H9 (cell line): Measurements from ENCODE around the gene TREML1. TPM values are rescaled to one million over a fixed set of nuclear protein-coding genes. Genes with fewer than 3 reads are reported as not detected.

ENCODE experiments used
- DNase-seq: peaks from one replicate; pipeline ENCODE4 v3.0.0-alpha.2; 2017
- H2AFZ ChIP-seq: one replicate; pipeline ENCODE4 v1.6.1; 2013; ENCODE audit warnings: mild to moderate bottlenecking, low read length, control low read depth, moderate library complexity
- H2AK5ac ChIP-seq: 2 replicates; pipeline ENCODE4 v1.6.1; 2013; ENCODE audit warnings: low read length, control low read depth, mixed read lengths; ENCODE audit not compliant: insufficient read length
- H2BK120ac ChIP-seq: one replicate; pipeline ENCODE4 v1.6.1; 2013; ENCODE audit warnings: low read depth, mild to moderate bottlenecking, low read length, control low read depth, inconsistent platforms; ENCODE audit not compliant: poor library complexity, severe bottlenecking
- H2BK12ac ChIP-seq: 2 replicates; pipeline ENCODE4 v1.6.1; 2013; ENCODE audit warnings: low read length, control low read depth, mixed read lengths, low read depth; ENCODE audit not compliant: insufficient read length
- H2BK15ac ChIP-seq: 2 replicates; pipeline ENCODE4 v1.6.1; 2013; ENCODE audit warnings: low read depth, low read length, control low read depth
- H2BK20ac ChIP-seq: one replicate; pipeline ENCODE4 v1.6.1; 2013; ENCODE audit warnings: low read depth, mild to moderate bottlenecking, low read length, control low read depth, inconsistent platforms; ENCODE audit not compliant: poor library complexity, severe bottlenecking
- H2BK5ac ChIP-seq: 2 replicates; pipeline ENCODE4 v1.6.1; 2013; ENCODE audit warnings: low read length, control low read depth, mixed read lengths; ENCODE audit not compliant: insufficient read length
- H3K14ac ChIP-seq: 2 replicates; pipeline ENCODE4 v1.6.1; 2013; ENCODE audit warnings: low read length, control low read depth; ENCODE audit not compliant: insufficient read depth
- H3K18ac ChIP-seq: 2 replicates; pipeline ENCODE4 v1.6.1; 2013; ENCODE audit warnings: low read depth, mild to moderate bottlenecking, mixed read lengths, low read length, control low read depth; ENCODE audit not compliant: insufficient read length
- H3K23ac ChIP-seq: 2 replicates; pipeline ENCODE4 v1.6.1; 2013; ENCODE audit warnings: low read length, control low read depth, mixed read lengths, low read depth; ENCODE audit not compliant: insufficient read length
- H3K23me2 ChIP-seq: 2 replicates; pipeline ENCODE4 v1.6.1; 2013; ENCODE audit warnings: low read depth, mild to moderate bottlenecking, mixed read lengths, low read length, control low read depth; ENCODE audit not compliant: insufficient read length, poor library complexity, severe bottlenecking
- H3K27ac ChIP-seq: 2 replicates; pipeline ENCODE4 v1.5.1; 2013; ENCODE audit warnings: low read length, control low read depth, mixed read lengths, low read depth; ENCODE audit not compliant: insufficient read length
- H3K27me3 ChIP-seq: 2 replicates; pipeline ENCODE4 v1.6.1; 2013; ENCODE audit warnings: low read length, control low read depth, inconsistent platforms; ENCODE audit not compliant: insufficient read depth
- H3K4ac ChIP-seq: 2 replicates; pipeline ENCODE4 v1.6.1; 2013; ENCODE audit warnings: low read depth, mild to moderate bottlenecking, control low read depth, inconsistent platforms, low read length, moderate library complexity
- H3K4me1 ChIP-seq: 2 replicates; pipeline ENCODE4 v1.6.1; 2013; ENCODE audit warnings: low read length, control low read depth, inconsistent platforms; ENCODE audit not compliant: insufficient read depth
- H3K4me2 ChIP-seq: 2 replicates; pipeline ENCODE4 v1.6.1; 2013; ENCODE audit warnings: low read length, control low read depth, mixed read lengths; ENCODE audit not compliant: insufficient read length, insufficient read depth
- H3K56ac ChIP-seq: 2 replicates; pipeline ENCODE4 v1.6.1; 2013; ENCODE audit warnings: low read depth, mild to moderate bottlenecking, mixed read lengths, low read length, control low read depth; ENCODE audit not compliant: insufficient read length
- H3K79me1 ChIP-seq: 2 replicates; pipeline ENCODE4 v1.6.1; 2013; ENCODE audit warnings: low read depth, mild to moderate bottlenecking, moderate library complexity, low read length, control low read depth, inconsistent platforms; ENCODE audit not compliant: insufficient read depth, poor library complexity, severe bottlenecking
- H3K79me2 ChIP-seq: 2 replicates; pipeline ENCODE4 v1.6.1; 2013; ENCODE audit warnings: low read length, control low read depth, inconsistent platforms; ENCODE audit not compliant: insufficient read depth
- H3K9ac ChIP-seq: 2 replicates; pipeline ENCODE4 v1.6.1; 2013; ENCODE audit warnings: low read length, control low read depth, mixed read lengths; ENCODE audit not compliant: insufficient read length; ENCODE audit errors: extremely low read depth
- H3K9me3 ChIP-seq: one replicate; pipeline ENCODE4 v1.6.1; 2013; ENCODE audit warnings: low read depth, low read length, inconsistent platforms; ENCODE audit not compliant: control insufficient read depth
- H3T11ph ChIP-seq: one replicate; pipeline ENCODE4 v1.6.1; 2013; ENCODE audit warnings: mild to moderate bottlenecking, low read length, control low read depth, inconsistent platforms
- H4K20me1 ChIP-seq: one replicate; pipeline ENCODE4 v1.6.1; 2013; ENCODE audit not compliant: control insufficient read depth, insufficient read length, insufficient read depth
- H4K5ac ChIP-seq: 2 replicates; pipeline ENCODE4 v1.6.1; 2013; ENCODE audit warnings: low read depth, mild to moderate bottlenecking, mixed read lengths, low read length, control low read depth; ENCODE audit not compliant: insufficient read length
- H4K8ac ChIP-seq: replicated peaks from 2 replicates; pipeline ENCODE4 v1.6.1; 2013; ENCODE audit warnings: low read length, control low read depth, mixed read lengths, low read depth; ENCODE audit not compliant: insufficient read length
- H4K91ac ChIP-seq: 2 replicates; pipeline ENCODE4 v1.6.1; 2013; ENCODE audit warnings: low read depth, mild to moderate bottlenecking, moderate library complexity, mixed read lengths, low read length, control low read depth; ENCODE audit not compliant: insufficient read length
- H3K27ac Mint-ChIP-seq, 3 experiments: 2 replicates in 2 of 3; 3 replicates in 1 of 3; pipeline ENCODE4 v1.8.0; 2020 to 2021; ENCODE audit warnings: mixed read lengths in 3 of 3, mild to moderate bottlenecking in 1 of 3, moderate library complexity in 1 of 3
- H3K27me3 Mint-ChIP-seq: 2 replicates; pipeline ENCODE4 v1.8.0; 2021; ENCODE audit warnings: low read depth, mild to moderate bottlenecking, moderate library complexity, mixed read lengths
- H3K36me3 Mint-ChIP-seq, 3 experiments: 2 replicates in 2 of 3; 3 replicates in 1 of 3; pipeline ENCODE4 v1.8.0; 2020 to 2021; ENCODE audit warnings: low read depth in 3 of 3, mixed read lengths in 3 of 3; ENCODE audit not compliant: insufficient read depth in 1 of 3
- H3K4me1 Mint-ChIP-seq, 2 experiments: 2 replicates each; pipeline ENCODE4 v1.8.0; 2020; ENCODE audit warnings: mixed read lengths in 2 of 2
- H3K4me3 Mint-ChIP-seq, 2 experiments: 2 replicates in 1 of 2; 3 replicates in 1 of 2; pipeline ENCODE4 v1.8.0; 2020 to 2021; ENCODE audit warnings: mild to moderate bottlenecking in 2 of 2, mixed read lengths in 2 of 2, moderate library complexity in 1 of 2
- H3K9me3 Mint-ChIP-seq, 2 experiments: 2 replicates in 1 of 2; 3 replicates in 1 of 2; pipeline ENCODE4 v1.8.0; 2020; ENCODE audit warnings: mild to moderate bottlenecking in 2 of 2, mixed read lengths in 2 of 2, moderate library complexity in 1 of 2
- CTCF ChIP-seq: fragments of 200-600 bp; sonication (generic); conservative IDR thresholded peaks from 3 replicates; pipeline ENCODE4 v1.8.0; 2021; ENCODE audit warnings: antibody characterized with exemption, mild to moderate bottlenecking
- WGBS: extraction: QIAGEN DNeasy Blood & Tissue Kit; methylation state at CpG from one replicate; pipeline ENCODE4 v1.1.7; 2013; ENCODE audit warnings: missing lambda C conversion rate, low lambda C conversion rate, mixed read lengths; ENCODE audit not compliant: insufficient read length; ENCODE audit errors: extremely low coverage; 5-methylcytosine and 5-hydroxymethylcytosine counted together
- total RNA-seq: library from RNA; stranded (reverse); gene quantifications from 2 replicates; pipeline ENCODE4 v1.2.1, GENCODE V29; 2021

Gene TREML1
- total RNA-seq, 1 experiment from 2014 or later = not detected

- no CpG with 5 or more reads among the region's 1 CpG for WGBS
- Histone ChIP-seq H2BK120ac (no peak overlapping the region), H2AK5ac (no peak overlapping the region), H3K4me2 (no peak overlapping the region), H2BK5ac (no peak overlapping the region), H3K18ac (no peak overlapping the region), H3K9ac (no peak overlapping the region), H3K79me1 (no peaks in the 10 kb centered on the region), H2BK15ac (no peak overlapping the region), H4K91ac (no peak overlapping the region), H3K23me2 (no peaks in the 10 kb centered on the region), H4K8ac (no peak overlapping the region), H4K5ac (no peak overlapping the region), H3K4me1 (no peaks in the 10 kb centered on the region), H2BK20ac (no peak overlapping the region), H3K56ac (no peak overlapping the region), H3K79me2 (no peaks in the 10 kb centered on the region), H4K20me1 (no peaks in the 10 kb centered on the region), H2BK12ac (no peak overlapping the region), H2AFZ (no peak overlapping the region), H3T11ph (no peak overlapping the region), H3K23ac (no peak overlapping the region), H3K14ac (no peak overlapping the region), H3K27ac (no peak overlapping the region), H3K9me3 (no peaks in the 10 kb centered on the region), H3K27me3 (no peaks in the 10 kb centered on the region), H3K4ac (no peak overlapping the region)
- DNase-seq = no peak
- Mint-ChIP-seq H3K27me3 (peaks cover 6% of the 10 kb centered on the region), H3K27ac (no peak overlapping the region), H3K36me3 (no peaks in the 10 kb centered on the region), H3K4me3 (no peak overlapping the region; a peak in 1 of 5 replicates), H3K9me3 (no peaks in the 10 kb centered on the region), H3K4me1 (peaks cover 5 to 10% of the 10 kb centered on the region in 2 experiments)
- TF ChIP-seq CTCF = no peak
Observed at GRCh38 chr6:41181566-41181965, 27.4 kb upstream of the TREML1 start.
